Measurements from ENCODE around the gene ZNF185. TPM values are rescaled to one million over a fixed set of nuclear protein-coding genes. Genes with fewer than 3 reads are reported as not detected.

The ZNF185 gene
- total RNA-seq, 1 experiment from 2014 or later: 24.3 TPM

GRCh38 chrX:152923599-152923998 lies 25.7 kb downstream of the ZNF185 start:
- no peaks in the 10 kb centered on the region for H3K36me3 Mint-ChIP-seq (ENCODE audit: insufficient read depth, unreplicated experiment)
- DNase-seq: no peak
- peaks cover 9% of the 10 kb centered on the region for H3K4me1 Mint-ChIP-seq (ENCODE audit: low read depth, unreplicated experiment)
- H3K27me3 Mint-ChIP-seq (ENCODE audit: unreplicated experiment): no peaks in the 10 kb centered on the region
- intact Hi-C loops (cut with micrococcal nuclease; ENCODE audit: unreplicated experiment): no loop called here
- TF ChIP-seq, protein P1, sequence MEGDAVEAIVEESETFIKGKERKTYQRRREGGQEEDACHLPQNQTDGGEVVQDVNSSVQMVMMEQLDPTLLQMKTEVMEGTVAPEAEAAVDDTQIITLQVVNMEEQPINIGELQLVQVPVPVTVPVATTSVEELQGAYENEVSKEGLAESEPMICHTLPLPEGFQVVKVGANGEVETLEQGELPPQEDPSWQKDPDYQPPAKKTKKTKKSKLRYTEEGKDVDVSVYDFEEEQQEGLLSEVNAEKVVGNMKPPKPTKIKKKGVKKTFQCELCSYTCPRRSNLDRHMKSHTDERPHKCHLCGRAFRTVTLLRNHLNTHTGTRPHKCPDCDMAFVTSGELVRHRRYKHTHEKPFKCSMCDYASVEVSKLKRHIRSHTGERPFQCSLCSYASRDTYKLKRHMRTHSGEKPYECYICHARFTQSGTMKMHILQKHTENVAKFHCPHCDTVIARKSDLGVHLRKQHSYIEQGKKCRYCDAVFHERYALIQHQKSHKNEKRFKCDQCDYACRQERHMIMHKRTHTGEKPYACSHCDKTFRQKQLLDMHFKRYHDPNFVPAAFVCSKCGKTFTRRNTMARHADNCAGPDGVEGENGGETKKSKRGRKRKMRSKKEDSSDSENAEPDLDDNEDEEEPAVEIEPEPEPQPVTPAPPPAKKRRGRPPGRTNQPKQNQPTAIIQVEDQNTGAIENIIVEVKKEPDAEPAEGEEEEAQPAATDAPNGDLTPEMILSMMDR (IDR thresholded peaks at IDR 0.05; ENCODE audit: unreplicated experiment): no peak
- no peaks in the 10 kb centered on the region for H3K9me3 Mint-ChIP-seq (ENCODE audit: low read depth, unreplicated experiment)
- no peak overlapping the region for H3K4me3 Mint-ChIP-seq (ENCODE audit: low read depth, unreplicated experiment)
- BruUV-seq (replicated peaks): no TSS peak
- H3K27ac Mint-ChIP-seq (ENCODE audit: unreplicated experiment): no peak overlapping the region
- CTCF ChIA-PET: no interaction called here

DNA sequence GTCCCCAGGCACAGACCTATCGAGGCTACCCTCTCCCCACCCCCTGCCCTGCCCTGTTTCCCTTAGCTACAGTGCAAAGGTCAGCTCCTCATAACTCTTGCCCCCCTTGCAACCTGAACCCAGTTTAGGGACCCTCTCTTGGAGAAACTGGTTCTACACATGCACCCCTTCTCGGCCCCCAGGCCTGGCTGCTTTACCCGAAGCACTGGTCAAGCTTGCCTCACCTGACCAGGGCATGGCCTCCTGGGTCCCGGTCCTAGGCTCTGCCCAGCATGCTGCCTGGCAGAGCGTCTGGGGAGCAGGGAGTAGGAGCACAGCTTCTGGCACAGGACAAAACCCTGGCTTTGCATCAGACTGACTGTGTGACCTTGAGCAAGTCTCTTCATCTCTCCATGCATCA lies 28.0 kb downstream of the ZNF185 start:
- H3K9me3 Mint-ChIP-seq (ENCODE audit: low read depth, unreplicated experiment): no peaks in the 10 kb centered on the region
- no peak overlapping the region for H3K27ac Mint-ChIP-seq (ENCODE audit: unreplicated experiment)

DNA sequence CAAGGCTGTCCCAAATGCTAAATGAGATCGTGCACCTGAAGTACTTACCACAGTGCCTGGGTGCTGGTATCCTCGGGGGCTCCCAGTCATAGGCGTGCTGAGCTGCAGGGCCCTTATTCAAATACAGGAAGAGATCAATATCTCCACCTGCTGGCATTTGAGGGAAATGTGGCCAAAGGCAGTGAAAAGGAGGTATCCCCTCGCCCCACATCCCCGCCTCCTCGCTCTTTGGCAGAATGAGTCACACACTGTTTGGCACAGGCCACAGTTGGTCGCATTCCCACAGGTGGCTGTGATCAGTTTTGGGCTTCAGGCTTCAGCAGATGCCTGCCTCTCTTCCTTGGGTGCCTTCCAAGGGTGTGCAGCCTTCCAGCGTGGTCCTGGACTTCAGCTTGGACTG lies 28.4 kb downstream of the ZNF185 start:
- no peak overlapping the region for H3K27ac Mint-ChIP-seq (ENCODE audit: unreplicated experiment)
- TF ChIP-seq, protein P1 (IDR thresholded peaks at IDR 0.05; ENCODE audit: unreplicated experiment): peak; percentile 39
- CTCF ChIA-PET: interaction anchor here (0.9 to 1.8 kb wide), 5 partner anchors 12 to 324 kb away, joined by 3 to 4 read pairs (median 4); no protein-coding TSS in a partner anchor
- peaks cover 5% of the 10 kb centered on the region for H3K36me3 Mint-ChIP-seq (ENCODE audit: insufficient read depth, unreplicated experiment)
- H3K27me3 Mint-ChIP-seq (ENCODE audit: unreplicated experiment): no peaks in the 10 kb centered on the region
- intact Hi-C loops (cut with micrococcal nuclease; ENCODE audit: unreplicated experiment): loop anchor here (1.0 kb wide), 1 partner anchor 96 kb away; the partner anchor contains the start of gene CETN2
- no peak overlapping the region for H3K4me3 Mint-ChIP-seq (ENCODE audit: low read depth, unreplicated experiment)
- H3K4me1 Mint-ChIP-seq (ENCODE audit: low read depth, unreplicated experiment): peaks cover 9% of the 10 kb centered on the region
- H3K9me3 Mint-ChIP-seq (ENCODE audit: low read depth, unreplicated experiment): no peaks in the 10 kb centered on the region
- BruUV-seq (replicated peaks): no TSS peak
- DNase-seq: peak; percentile 79

More for the DNA sequence above, 28.0 kb downstream of the ZNF185 start:
- H3K36me3 Mint-ChIP-seq (ENCODE audit: insufficient read depth, unreplicated experiment): peaks cover 5% of the 10 kb centered on the region
- CTCF ChIA-PET: interaction anchor here (0.9 to 1.8 kb wide), 5 partner anchors 11 to 324 kb away, joined by 3 to 4 read pairs (median 4); no protein-coding TSS in a partner anchor
- intact Hi-C loops (cut with micrococcal nuclease; ENCODE audit: unreplicated experiment): loop anchor here (1.0 kb wide), 1 partner anchor 96 kb away; the partner anchor contains the start of gene CETN2
- no peak for DNase-seq
- no TSS peak for BruUV-seq (replicated peaks)
- peaks cover 9% of the 10 kb centered on the region for H3K4me1 Mint-ChIP-seq (ENCODE audit: low read depth, unreplicated experiment)
- H3K4me3 Mint-ChIP-seq (ENCODE audit: low read depth, unreplicated experiment): no peak overlapping the region
- H3K27me3 Mint-ChIP-seq (ENCODE audit: unreplicated experiment): no peaks in the 10 kb centered on the region
- TF ChIP-seq, protein P1 (IDR thresholded peaks at IDR 0.05; ENCODE audit: unreplicated experiment): no peak

DNA sequence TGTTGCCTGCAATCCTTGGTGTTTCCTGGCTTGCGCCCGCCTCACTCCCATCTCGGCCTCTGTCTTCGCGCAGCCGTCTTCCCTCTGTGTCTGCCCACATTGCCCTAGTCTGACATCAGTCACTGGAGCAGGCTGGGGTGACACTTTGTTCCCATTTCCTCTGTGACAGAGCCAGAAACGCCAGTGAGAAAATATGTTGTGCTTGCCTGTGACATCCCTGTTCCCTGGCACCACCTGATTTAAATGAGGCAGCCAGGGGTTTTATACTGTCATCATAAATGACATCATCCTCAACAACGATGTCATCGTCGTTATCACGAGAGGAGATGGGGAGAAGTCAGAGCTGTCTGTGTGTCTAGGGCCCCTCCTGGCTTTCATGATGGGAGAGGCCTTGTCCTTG lies 29.1 kb downstream of the ZNF185 start:
- Mint-ChIP-seq H3K27ac (ENCODE audit: unreplicated experiment) (no peak overlapping the region), H3K4me1 (ENCODE audit: low read depth, unreplicated experiment) (peaks cover 9% of the 10 kb centered on the region), H3K27me3 (ENCODE audit: unreplicated experiment) (no peaks in the 10 kb centered on the region), H3K4me3 (ENCODE audit: low read depth, unreplicated experiment) (no peak overlapping the region), H3K9me3 (ENCODE audit: low read depth, unreplicated experiment) (no peaks in the 10 kb centered on the region), H3K36me3 (ENCODE audit: insufficient read depth, unreplicated experiment) (peaks cover 5% of the 10 kb centered on the region)
- no TSS peak for BruUV-seq (replicated peaks)
- no peak for DNase-seq
- CTCF ChIA-PET: interaction anchor here (1.3 kb wide), 1 partner anchor 106 kb away, joined by 3 read pairs; no protein-coding TSS in a partner anchor
- intact Hi-C loops (cut with micrococcal nuclease; ENCODE audit: unreplicated experiment): loop anchor here (1.0 kb wide), 1 partner anchor 97 kb away; the partner anchor contains the start of gene CETN2
- TF ChIP-seq, protein P1 (IDR thresholded peaks at IDR 0.05; ENCODE audit: unreplicated experiment): no peak
